Germinal center (tissue), 1 donor: ENCODE measurements around the gene ST14.
"Not testable (repeated sequence)": the region's sequence is repeated elsewhere in the genome, so short reads cannot be mapped to it uniquely, and the experiment has no call there.

Experiments used
- DNase-seq: peaks from one replicate; pipeline ENCODE4 v3.0.0; 2012; ENCODE audit warnings: mixed read lengths, low spot score

Gene ST14

DNA sequence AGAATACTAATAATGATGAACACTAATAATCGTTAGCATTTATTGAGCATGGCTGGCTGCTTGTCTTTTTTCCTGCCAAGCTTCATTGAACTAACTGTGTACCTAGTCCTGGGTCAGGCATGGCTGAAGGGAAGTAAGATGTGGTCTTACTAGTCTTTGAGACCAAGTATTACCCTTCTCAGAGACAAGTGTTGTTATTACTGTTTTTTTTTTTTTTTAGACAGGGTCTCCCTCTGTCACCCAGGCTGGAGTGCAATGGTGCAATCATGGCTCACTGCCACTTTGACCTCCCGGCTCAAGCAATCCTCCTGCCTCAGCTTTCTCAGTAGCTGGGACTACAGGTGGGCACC is 4.6 kb downstream of the ST14 start:
- DNase-seq: no peak

DNA sequence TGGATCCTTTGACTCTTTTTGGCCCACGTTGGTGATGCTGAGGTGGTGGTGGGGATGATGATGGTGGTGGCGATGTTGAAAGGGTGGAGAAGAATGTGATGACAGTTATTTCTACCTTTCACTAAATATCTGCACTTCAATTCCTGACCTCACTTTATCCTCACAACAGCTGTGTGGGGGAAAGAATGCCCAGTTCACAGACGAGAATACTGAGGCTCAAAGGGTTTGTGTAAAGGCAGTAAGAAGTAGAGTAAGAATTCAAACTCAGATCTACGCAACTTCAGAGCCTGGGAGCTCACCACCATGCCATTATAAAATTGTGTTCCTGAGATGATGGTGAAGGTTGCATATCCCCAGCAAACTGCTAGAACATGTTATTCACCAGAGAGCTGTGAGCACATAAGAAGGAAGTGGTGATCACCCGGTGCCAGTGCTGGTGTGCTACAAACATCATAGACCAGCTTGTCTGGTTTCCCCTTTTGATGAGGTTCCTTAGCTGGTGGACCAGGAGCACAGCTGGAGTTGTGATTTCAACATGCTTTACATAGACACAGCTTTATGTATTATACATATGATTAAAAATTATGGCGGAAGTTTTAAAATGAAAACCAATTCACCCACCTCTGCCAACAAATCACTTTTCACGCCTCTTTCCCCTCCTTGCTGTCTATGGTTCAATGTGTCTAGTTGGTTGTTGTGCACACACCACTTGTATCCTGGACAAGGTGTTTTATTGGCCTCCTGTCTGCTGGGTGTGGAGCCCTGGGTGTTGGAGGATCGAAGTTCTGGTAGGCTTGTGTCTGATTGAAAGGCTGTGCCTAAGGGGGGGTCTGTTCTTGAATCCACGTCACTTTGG is 6.2 kb downstream of the ST14 start:
- DNase-seq: peak; percentile 67

DNA sequence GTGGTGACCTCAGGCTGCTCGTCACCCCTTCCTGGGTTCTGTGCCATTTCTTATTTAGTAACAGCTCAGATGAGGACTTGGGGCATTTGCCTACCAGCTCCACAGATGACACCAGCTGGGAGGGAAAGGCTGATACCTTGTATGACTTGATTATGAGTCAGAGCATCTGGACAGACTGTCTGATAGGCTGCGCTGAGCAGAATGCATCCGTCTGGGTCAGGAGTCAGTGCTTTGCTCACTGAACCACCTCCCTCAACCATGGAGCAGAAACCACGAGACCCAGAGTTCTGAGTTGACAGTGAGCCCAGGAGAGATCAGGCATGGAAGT is 6.8 kb downstream of the ST14 start:
- DNase-seq: peak; percentile 85

DNA sequence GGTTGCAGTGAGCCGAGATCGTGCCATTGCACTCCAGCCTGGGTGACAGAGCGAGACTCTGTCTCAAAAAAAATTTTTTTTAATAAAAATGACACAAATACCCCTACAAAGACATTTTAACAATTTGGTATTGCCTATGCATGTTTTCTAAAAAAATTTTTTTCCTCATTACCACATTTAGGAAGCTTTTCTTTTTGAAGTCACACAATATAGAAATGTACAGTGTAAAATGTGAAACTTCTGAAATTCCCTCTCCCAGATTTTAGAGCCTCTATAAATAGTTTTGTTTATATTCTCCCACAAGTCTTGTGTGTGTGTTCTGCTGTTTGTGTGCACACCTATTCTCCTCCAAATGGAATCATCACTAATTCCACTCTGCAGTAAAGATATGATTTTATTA is 7.6 kb downstream of the ST14 start:
- DNase-seq: no peak

DNA sequence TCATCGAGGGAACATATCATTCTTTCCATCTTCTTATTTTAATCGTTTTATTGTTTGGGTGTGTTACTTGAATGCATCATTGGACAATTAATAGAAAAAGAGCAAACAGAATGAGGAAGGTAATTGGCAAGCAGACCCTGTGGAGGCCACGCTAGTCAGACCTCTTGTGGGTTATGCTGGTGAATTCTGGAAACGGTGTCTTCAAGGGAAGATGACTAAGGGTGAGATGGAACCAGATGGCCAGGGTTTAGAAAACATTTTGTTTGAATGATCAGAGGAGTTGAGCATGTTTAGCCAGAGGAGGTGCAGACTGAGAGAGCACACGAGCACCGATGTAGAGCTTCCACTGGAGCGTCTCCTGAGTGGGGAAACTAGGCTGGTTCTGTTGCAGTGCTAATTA is 8.5 kb downstream of the ST14 start:
- no peak for DNase-seq

DNA sequence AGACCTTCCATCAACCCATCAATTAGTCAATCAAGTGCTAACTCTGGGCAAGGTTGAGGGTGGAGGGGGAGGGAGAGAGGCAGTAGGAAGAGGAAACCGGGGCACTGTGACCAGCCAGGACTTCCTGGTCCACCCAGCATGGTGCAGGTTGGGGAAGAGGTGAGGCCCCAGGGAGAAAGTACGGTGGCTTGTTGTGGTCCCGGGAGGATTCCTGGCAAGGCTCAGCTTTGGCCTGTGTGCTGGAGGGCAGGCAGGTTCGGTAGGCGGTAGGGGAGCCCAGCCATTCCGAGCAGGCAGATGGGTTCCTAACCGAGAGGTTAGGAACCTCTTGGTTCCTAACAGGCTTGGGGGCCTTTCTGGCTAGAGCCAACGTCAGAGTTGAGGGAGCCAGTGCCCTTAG is 10.8 kb downstream of the ST14 start:
- DNase-seq: no peak

DNA sequence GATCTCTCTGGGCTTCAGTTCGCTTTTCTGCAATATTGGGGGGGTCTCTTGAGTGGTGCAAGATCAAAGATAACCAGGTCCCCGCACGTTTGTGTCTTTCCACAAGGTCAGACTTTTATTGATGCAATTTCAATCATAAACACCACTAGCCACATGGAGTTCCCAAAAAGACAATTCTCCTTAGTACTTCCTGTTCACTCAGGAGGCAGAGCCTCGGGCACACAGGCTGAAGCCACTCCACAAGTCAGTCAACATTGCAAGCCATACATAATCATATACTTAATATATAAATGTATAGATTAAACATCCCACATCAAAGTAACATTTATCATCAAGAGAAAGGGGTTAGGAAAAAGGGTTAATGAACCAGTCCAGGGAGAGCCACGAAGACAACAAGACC is 12.0 kb downstream of the ST14 start:
- DNase-seq: no peak

DNA sequence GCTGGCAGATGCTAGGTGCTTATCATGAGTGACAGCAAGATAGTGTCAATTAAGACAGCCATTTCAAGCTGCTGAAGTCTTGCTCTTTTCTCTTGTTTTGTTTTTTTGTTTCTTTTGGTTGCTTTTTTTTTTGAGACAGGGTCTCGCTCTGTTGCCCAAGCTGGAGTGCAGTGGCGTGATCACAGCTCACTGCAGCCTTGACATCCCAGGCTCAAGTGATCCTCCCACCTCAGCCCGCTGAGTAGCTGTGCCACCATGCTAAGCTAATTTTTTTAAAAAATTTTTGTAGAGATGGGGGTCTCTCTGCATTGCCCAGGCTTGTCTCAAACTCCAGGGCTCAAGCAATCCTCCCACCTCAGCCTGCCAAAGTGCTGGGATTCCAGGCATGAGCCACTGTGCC is 12.4 kb downstream of the ST14 start:
- not testable (repeated sequence) for DNase-seq

DNA sequence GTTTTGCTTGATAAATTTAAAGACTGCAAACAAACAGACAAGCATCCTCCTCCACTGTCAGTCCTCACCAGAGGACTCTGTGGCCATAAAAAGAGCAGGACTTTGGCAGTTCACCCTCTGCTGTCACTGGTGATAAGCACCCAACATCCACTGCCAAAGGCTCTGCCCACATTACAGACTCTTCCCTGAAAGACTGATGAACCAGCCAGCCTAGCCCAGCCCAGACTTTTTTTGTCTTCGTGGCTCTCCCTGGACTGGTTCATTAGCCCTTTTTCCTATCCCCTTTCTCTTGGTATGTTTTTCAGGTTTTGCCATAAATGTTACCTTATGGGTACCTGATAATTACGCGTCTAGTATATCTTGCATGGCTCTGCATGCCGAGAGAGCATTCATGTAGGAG is 15.1 kb downstream of the ST14 start:
- DNase-seq: no peak

DNA sequence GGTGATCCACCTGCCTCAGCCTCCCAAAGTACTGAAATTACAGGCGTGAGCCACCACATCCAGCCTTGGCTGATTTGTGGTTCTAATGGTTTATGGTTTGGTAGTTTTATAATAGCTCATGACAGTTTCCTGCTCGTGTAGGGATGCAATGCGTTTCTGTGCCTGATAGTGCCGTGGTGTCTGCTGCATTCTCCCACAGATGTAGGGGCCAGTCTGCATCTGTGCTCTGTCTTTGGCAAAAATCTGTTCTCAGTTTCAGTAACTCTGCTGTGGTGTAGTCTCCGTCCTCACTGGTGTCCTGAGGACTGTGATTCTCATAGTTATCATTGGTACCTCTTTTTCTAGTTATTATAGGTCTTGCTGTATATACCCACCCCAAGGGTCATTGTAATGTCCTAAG is 16.3 kb downstream of the ST14 start:
- DNase-seq: no peak

DNA sequence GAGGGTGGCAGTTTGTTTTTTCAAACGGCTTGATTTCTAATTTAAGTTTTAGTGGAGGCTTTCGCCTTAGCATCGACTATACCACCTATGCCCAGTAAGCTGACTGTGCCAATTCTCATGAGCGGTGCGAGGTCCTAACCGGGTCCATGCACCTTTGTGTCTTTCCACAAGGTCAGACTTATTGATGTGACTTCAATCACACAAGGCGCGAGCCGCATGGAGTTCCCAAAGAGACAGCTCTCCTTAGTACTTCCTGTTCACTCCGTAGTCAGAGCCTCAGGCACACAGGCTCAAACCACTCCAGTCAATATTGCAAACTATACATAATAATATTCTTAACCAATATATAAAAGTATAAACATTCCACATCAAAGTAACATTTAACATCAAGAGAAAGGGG is 18.2 kb downstream of the ST14 start:
- no peak for DNase-seq

DNA sequence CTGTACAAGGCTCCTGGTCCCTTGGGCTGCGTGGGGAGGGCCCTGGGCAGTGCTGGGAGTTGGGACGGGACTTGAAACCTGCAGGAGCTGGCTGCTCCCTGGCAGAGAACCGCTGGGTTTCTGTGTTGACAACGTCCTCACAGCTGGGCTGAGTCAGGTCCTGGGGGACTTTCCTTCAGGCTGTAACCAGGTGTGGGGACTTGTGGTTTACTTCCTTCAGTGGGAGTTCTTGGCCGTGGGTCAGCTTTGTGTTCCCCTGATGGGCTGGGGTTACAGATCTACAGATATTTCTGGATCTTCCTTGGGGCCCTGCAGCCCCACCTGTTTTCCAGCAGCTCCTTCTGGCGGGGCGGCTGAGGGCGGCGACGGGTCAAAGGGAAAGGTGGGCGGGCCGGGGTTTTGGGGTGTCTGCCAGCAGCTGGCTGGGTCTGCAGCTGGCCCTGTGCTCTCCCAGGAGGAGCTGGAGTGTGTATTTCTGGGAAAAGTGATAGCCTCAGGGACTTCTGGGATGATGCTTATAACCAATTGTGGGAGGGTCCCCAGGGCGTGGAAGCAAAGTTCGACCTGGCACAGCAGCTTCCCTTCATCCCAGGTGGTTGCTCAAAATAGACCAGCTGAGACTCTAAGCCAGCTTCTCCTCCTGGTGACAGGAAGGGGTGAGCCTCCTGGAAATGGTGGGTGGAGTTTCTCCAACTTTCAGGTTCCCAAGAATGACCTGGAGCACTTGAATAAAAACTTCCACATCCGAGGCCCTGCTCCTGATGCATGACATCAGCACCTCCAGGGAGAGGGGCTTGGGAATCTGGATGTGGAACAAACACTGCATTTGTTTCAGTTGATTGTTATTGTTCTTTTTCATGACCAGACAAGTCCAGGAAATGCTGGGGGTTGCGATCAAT is 19.1 kb downstream of the ST14 start:
- peak; percentile 65 for DNase-seq

DNA sequence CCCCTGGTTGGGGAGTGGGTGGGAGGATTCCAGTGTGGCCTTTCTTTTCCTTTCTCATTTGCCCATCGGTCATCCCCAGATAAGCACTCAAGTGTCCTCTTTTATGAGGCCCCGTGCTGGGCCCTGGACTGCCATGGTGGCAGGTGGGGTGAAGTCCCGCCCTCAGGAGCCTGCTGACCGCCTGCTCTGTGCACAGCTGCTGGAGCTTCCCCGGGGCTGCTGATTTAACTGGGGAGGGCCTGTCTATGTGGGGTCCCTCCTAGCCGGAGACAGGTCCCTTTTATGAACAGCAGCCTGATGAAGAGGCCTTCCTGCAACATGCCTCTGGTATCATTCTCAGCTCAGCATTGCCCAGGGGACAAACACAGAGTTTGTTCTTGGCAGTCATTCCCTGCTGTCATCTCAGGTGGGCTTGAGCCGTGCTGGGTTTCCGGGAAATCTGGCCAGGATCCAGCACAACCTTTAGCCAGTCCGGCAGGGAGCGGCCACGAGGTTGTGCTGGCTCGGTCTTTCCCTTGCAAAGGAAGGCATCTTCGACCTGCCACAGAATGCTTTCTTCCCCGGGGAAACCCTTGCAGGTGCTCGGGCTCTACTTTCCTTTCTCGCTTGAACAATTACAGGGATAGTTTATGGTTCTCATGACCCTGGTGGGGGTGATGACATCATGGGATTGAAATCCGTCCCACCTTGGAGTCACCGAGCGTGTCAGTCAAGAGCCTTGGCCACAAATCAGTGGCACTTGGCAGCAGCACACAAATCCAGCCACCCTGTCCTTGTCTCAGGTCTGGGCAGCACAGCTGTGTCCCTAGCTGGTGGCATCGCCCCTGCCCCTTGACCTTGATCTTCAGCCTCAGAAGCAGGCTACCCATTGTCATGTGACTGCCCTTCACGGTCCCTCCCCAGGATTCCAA is 20.1 kb downstream of the ST14 start:
- DNase-seq: peak; percentile 27

DNA sequence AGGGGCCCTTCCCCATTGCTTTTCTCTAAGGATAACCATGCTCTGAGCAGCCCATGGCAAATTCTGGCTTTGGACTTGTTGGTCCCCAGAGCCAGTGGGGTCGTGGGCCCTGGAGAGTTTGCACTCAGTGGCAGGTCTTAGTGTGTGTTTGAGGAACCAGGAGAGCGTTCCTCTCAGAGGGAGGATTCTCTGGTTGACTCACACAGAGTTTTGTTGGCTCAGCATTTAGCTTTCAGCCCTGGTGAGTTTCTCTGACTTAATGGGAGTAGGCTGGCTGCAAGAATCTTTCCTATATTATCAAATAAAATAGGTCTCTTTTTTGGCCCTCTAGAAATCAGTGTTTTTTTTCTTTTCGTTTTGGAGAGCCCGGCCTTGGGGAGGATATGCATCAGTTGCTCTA is 20.9 kb downstream of the ST14 start:
- peak; percentile 30 for DNase-seq

DNA sequence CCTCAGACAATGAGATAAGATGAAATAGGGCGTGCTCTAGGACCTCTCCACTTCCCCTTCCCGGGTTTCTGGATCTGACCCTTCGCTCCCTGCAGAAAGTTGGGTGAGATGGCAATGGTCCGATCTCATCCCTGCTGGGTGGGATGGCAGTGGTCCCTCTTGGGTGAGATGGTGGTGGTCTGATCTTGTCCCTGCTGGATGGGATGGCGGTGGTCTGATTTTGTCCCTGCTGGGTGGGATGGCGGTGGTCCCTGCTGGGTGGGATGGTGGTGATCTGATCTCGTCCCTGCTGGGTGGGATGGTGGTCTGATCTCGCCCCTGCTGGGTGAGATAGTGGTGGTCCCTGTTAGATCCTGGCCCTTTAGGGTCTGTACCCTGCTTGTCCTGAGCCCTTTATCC is 21.3 kb downstream of the ST14 start:
- no peak for DNase-seq

DNA sequence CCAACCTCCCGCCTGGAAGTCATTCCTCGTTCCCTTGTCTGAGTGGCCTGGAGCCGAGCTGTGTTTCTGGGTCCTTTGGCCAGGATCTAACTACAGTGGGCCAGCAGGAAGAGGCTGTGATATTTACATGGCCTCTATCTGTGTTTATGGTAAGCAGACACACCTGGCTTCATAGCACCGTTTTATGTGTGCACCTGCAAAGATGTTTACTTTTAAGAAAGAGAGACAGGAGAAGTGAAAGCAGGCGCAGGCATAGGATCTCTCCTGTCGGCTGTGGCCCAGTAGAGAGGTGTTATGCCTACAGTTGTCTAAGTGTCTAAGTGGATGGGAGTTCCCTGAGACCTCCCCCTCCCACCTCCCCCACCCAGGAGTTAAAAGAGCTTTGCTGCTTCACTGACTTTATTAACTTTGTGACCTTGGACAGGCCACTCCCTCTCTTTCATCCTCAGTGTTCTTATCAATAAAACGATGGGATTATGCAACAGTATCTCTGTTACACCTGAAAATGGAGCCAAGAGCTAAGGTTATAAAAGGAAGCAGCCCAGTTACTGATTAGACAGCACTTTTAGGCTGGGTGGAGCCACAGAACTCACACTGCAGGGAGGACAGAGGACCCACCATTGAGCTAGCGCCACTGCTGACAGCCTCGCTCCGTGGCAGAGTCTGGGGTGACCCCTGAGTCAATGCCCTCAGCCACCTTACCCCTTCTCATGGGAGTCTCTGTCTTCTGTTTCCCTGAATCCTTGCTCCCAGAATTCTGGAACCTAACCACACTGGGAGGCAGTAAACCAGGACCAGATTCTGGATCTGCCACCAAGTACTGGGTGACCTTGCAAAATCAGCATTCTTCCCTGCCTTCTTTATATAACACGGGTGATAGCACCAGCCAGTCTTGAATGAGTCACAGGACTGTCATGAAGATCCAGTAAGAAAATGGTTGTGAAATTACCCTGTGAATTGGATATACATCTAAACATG is 22.0 kb downstream of the ST14 start:
- peak; percentile 74 for DNase-seq

DNA sequence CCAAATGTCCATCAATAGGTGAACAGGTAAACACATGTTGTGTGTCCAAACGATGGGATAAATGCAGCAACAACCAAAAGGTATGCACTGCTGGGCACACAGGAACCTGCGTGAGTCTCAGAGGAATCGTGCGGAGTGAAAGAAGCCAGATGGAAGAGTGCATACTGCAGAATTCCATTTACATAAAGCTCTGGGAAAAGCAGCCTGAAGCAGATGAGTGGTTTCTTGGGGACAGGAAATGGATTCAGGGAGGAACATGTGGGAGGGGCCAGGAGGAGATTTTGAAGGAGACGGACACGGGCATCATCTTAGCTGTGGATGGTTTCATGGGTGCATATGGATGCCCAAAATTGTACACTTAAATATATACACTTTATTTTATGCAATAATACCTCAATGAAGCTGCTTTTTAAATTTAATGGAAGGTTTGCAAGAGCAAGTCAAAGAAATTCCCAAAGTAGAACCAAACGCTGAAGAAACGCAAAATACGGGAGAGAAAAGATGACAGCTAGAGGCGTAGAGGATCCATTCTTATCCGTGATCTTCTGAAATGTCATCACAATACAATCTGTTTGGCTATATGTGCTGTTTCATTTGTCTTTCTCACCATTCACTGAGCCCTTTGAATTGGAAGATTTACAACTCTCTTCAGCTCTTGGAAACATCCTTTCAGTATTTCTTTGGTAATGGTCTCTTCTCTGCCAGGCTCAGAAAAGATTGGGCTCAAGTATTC is 24.5 kb downstream of the ST14 start:
- no peak for DNase-seq

DNA sequence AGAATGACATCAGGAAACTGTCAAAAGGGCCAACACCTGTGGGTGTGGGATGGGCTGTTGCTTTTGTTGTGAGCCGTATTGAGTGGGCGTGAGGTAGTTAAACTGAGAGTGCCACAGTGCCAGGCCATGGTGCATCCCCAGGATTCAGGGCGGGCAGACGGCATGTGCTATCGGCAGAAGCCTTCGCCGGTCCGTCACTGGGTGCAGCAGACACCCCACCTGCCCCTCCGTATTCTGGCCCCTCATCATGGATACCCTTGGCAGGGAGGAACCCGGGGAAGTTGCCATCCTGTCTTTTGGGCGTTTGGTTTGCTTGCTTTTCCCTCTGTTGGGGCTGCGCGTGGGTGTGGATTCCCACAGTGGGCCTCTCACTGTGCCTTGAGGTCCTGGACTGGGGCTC is 27.5 kb downstream of the ST14 start:
- DNase-seq: no peak

DNA sequence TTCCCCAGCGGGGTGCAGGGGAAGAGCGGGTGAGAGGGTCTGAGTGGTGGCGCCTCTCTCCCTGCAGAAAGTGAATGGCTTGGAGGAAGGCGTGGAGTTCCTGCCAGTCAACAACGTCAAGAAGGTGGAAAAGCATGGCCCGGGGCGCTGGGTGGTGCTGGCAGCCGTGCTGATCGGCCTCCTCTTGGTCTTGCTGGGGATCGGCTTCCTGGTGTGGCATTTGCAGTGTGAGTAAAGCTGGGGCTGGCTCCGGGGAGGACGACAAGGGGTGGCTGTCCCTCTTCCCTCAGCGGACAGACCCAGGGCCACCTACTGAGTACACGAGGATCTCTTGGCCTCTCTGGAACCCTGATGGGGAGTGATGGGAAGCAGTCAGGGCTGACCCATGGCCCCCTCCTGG is 28.5 kb downstream of the ST14 start:
- no peak for DNase-seq

DNA sequence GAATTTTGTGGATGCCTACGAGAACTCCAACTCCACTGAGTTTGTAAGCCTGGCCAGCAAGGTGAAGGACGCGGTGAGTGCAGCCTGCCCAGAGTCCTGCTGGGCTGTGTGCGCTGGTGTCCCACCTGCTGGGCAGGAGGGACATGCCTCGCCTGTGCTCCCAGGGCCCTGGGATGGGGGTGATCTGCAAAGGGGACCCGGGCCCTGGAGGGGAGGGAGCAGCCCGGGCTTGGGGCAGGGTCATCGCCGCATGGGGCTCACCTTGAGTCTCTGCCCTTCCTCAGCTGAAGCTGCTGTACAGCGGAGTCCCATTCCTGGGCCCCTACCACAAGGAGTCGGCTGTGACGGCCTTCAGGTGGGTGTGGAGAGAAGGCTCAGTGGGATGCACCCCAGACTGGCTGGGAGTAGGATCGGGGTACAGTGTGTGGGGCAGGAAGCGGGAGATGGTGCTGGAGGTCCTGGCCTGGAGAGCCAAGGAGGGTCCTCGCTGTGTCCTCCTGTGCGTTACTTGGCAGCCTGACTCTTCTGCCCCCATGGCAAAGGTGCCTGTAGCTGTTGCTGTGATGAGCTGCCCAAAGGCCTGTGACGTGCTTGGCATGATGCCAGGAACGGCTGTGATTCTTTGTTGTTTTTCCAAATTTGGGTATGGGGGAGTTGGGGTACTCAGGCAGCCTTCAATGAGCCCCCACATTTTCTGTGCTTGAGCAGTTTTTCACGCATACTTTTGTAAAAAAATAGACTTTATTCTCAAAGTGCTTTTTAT is 29.2 kb downstream of the ST14 start:
- no peak for DNase-seq
